Breast epithelium (tissue), 4 donors: ENCODE results near the gene SETD3. TPM values are rescaled to one million over a fixed set of nuclear protein-coding genes. Genes with fewer than 3 reads are reported as not detected.

ENCODE experiments used
- DNase-seq, 2 donors: peaks; one replicate each; pipeline ENCODE4 v3.0.0-alpha.2; 2019; ENCODE audit warnings: low spot score in 2 of 2
- H3K27ac ChIP-seq, 2 donors: fragments of 200-600 bp; sonication (generic) in 1 of 2; one replicate each; pipeline ENCODE4 v1.5.1; 2016 to 2019; ENCODE audit warnings: mild to moderate bottlenecking in 1 of 2
- H3K27me3 ChIP-seq, 2 donors: fragments of 200-600 bp; sonication (generic) in 1 of 2; one replicate each; pipeline versions ENCODE4 v1.5.1 to v1.6.0; 2017 to 2019; ENCODE audit warnings: control low read depth in 1 of 2, mild to moderate bottlenecking in 1 of 2
- H3K36me3 ChIP-seq: fragments of 200-600 bp; one replicate; pipeline ENCODE4 v1.5.1; 2019
- H3K4me1 ChIP-seq, 2 donors: fragments of 200-600 bp; sonication (generic); one replicate each; pipeline ENCODE4 v1.5.1; 2016 to 2019; ENCODE audit warnings: control low read depth in 1 of 2
- H3K4me3 ChIP-seq, 3 donors: fragments of 200-600 bp; sonication (generic); 1 replicate in 2 of 3; 2 replicates in 1 of 3; pipeline ENCODE4 v1.5.1; 2016 to 2019; ENCODE audit warnings: mild to moderate bottlenecking in 3 of 3, moderate library complexity in 2 of 3
- H3K9me3 ChIP-seq, 2 donors: fragments of 200-600 bp; sonication (generic) in 1 of 2; one replicate each; pipeline ENCODE4 v1.5.1; 2016 to 2019; ENCODE audit warnings: control low read depth in 1 of 2
- CTCF ChIP-seq, 3 donors: fragments of 450-650 bp; IDR thresholded peaks; one replicate each; pipeline ENCODE4 v1.5.1; 2016 to 2017; ENCODE audit warnings: antibody characterized with exemption in 3 of 3, mild to moderate bottlenecking in 3 of 3, moderate library complexity in 3 of 3
- POLR2A ChIP-seq: fragments of 450-650 bp; IDR thresholded peaks from one replicate; pipeline ENCODE4 v1.6.1; 2016; ENCODE audit warnings: antibody characterized with exemption, mild to moderate bottlenecking, moderate library complexity
- POLR2AphosphoS5 ChIP-seq, 3 donors: sonication (generic); formaldehyde crosslinking; IDR thresholded peaks; one replicate each; pipeline ENCODE4 v1.6.1; 2017; ENCODE audit warnings: antibody characterized with exemption in 3 of 3
- intact Hi-C: fragments of 100-400 bp; cut with DNase I; formaldehyde crosslinking; loops from one replicate; pipeline ENCODE4 v1.15.1; 2023; ENCODE audit warnings: low total_unique reads
- total RNA-seq, 3 donors: library from RNA; depleted of rRNA; stranded (reverse); fragments of >200 nt; gene quantifications; one replicate each; pipeline ENCODE4 v1.1.0, GENCODE V29; 2016

The SETD3 gene
- total RNA-seq, 3 donors from 2014 or later: 79.0 to 101 (median 89.9) TPM

- TF ChIP-seq POLR2A: no peak
- TF ChIP-seq CTCF (IDR thresholded peaks at IDR 0.05): no peak
- TF ChIP-seq POLR2AphosphoS5 (IDR thresholded peaks at IDR 0.05): no peak
- no peak overlapping the region for H3K4me3 ChIP-seq
- intact Hi-C loops: no loop called here
- DNase-seq: no peak
- H3K27ac ChIP-seq: no peak overlapping the region
- H3K4me1 ChIP-seq: no peaks in the 10 kb centered on the region
- H3K9me3 ChIP-seq: no peaks in the 10 kb centered on the region
- H3K36me3 ChIP-seq: no peaks in the 10 kb centered on the region
- peaks cover 0 to 40% of the 10 kb centered on the region in 2 donors for H3K27me3 ChIP-seq
Observed at GRCh38 chr14:99381688-99382060, 99.0 kb downstream of the SETD3 start.

GRCh38 chr14:99380991-99381687 lies 99.5 kb downstream of the SETD3 start:
- no peaks in the 10 kb centered on the region for H3K4me1 ChIP-seq
- intact Hi-C loops: no loop called here
- H3K36me3 ChIP-seq: no peaks in the 10 kb centered on the region
- no peak for DNase-seq
- TF ChIP-seq POLR2A (no peak), POLR2AphosphoS5 (IDR thresholded peaks at IDR 0.05) (no peak), CTCF (IDR thresholded peaks at IDR 0.05) (no peak)
- H3K4me3 ChIP-seq: no peak overlapping the region
- no peak overlapping the region for H3K27ac ChIP-seq
- no peaks in the 10 kb centered on the region for H3K9me3 ChIP-seq
- H3K27me3 ChIP-seq: peaks cover 0 to 40% of the 10 kb centered on the region in 2 donors

GRCh38 chr14:99380402-99380801 lies 100.3 kb downstream of the SETD3 start:
- no peak for TF ChIP-seq CTCF (IDR thresholded peaks at IDR 0.05)
- no peak for TF ChIP-seq POLR2AphosphoS5 (IDR thresholded peaks at IDR 0.05)
- Histone ChIP-seq H3K9me3 (no peaks in the 10 kb centered on the region), H3K36me3 (no peaks in the 10 kb centered on the region), H3K27ac (no peak overlapping the region), H3K4me3 (no peak overlapping the region), H3K27me3 (peaks cover 0 to 39% of the 10 kb centered on the region in 2 donors), H3K4me1 (no peaks in the 10 kb centered on the region)
- DNase-seq: no peak
- intact Hi-C loops: no loop called here

GRCh38 chr14:99378782-99379214 lies 101.9 kb downstream of the SETD3 start:
- no peak for TF ChIP-seq POLR2AphosphoS5 (IDR thresholded peaks at IDR 0.05)
- no peak for TF ChIP-seq POLR2A
- TF ChIP-seq CTCF (IDR thresholded peaks at IDR 0.05): no peak

GRCh38 chr14:99377951-99378350 lies 102.7 kb downstream of the SETD3 start:
- H3K36me3 ChIP-seq: no peaks in the 10 kb centered on the region
- intact Hi-C loops: no loop called here
- H3K4me1 ChIP-seq: no peaks in the 10 kb centered on the region
- no peak overlapping the region for H3K4me3 ChIP-seq
- no peak for DNase-seq
- H3K9me3 ChIP-seq: no peaks in the 10 kb centered on the region
- TF ChIP-seq CTCF (IDR thresholded peaks at IDR 0.05) (no peak), POLR2A (no peak), POLR2AphosphoS5 (IDR thresholded peaks at IDR 0.05) (no peak)
- H3K27ac ChIP-seq: no peak overlapping the region
- peaks cover 0 to 17% of the 10 kb centered on the region in 2 donors for H3K27me3 ChIP-seq

More at GRCh38 chr14:99378782-99379214, 101.9 kb downstream of the SETD3 start:
- Histone ChIP-seq H3K4me3 (no peak overlapping the region), H3K27me3 (peaks cover 0 to 25% of the 10 kb centered on the region in 2 donors), H3K4me1 (no peaks in the 10 kb centered on the region), H3K9me3 (no peaks in the 10 kb centered on the region), H3K27ac (no peak overlapping the region), H3K36me3 (no peaks in the 10 kb centered on the region)
- intact Hi-C loops: no loop called here
- no peak for DNase-seq
